ENCODE measurements around the gene SNX20. TPM values are rescaled to one million over a fixed set of nuclear protein-coding genes. Genes with fewer than 3 reads are reported as not detected.

Gene SNX20
- total and polyA plus RNA-seq, 7 experiments from 2014 or later, result 32.4 to 96.1 (median 70.8) TPM

DNA sequence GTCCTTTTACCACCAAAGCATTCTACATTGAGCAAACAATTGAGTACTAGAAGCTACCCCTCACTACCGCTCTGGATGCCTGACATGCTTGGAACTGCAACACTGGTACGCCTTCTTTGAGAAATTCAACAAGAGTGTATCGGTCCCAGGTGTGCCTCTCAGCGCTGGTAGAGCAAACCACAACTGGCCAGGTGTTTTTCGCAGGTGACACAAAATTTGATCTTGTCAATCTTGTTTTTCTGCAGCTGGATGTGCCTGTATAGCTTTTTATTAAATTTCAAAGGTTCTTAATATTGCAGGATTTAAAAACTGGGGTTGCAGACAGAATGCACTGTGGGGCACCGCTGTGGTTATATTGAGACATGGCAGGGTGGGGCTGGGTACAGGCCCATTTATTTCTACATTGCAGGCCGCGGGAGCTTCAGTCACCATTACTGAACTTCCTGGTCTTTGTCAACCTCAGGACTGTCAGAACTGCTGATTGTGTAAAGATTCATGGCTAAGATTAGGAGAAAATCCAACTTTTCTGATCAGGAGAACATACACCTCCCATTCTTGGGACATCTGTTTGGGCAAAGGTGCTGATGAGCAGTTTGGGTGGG is 4.5 kb upstream of the SNX20 start:
- no peaks in the 10 kb centered on the region for H3K36me3 ChIP-seq (ENCODE audit: control insufficient read depth in 2 of 3, insufficient read depth in 3 of 3, low read length in 3 of 3)
- H3K27me3 Mint-ChIP-seq, result no peaks in the 10 kb centered on the region
- peaks cover 40 to 64% (median 56%) of the 10 kb centered on the region in 7 donors for H3K4me1 Mint-ChIP-seq
- H3K9me3 ChIP-seq (ENCODE audit: control insufficient read depth in 2 of 3, low read length in 3 of 3), result no peaks in the 10 kb centered on the region
- intact Hi-C loops (cut with micrococcal nuclease), result loop anchor here in 1 of 2 donors (1.0 kb wide), 2 partner anchors 19 to 56 kb away; no protein-coding TSS in a partner anchor
- peaks cover 0 to 8% (median 0%) of the 10 kb centered on the region in 5 donors for H3K36me3 Mint-ChIP-seq
- H3K9me3 Mint-ChIP-seq, result peaks cover 0 to 3% (median 0%) of the 10 kb centered on the region in 11 donors
- no peak for DNase-seq
- CTCF ChIA-PET, result interaction anchor here (0.8 to 2.1 kb wide), 4 partner anchors 9 to 61 kb away, joined by 3 to 9 read pairs (median 5); no protein-coding TSS in a partner anchor
- peak overlapping the region; percentile 12 to 83 (median 70) for H3K4me3 Mint-ChIP-seq
- ATAC-seq, result peak; percentile 44
- peaks cover 48 to 55% of the 10 kb centered on the region in 2 donors for H3K4me1 ChIP-seq (ENCODE audit: control insufficient read depth in 2 of 2, insufficient read depth in 2 of 2, low read length in 2 of 2)
- H3K4me3 ChIP-seq (ENCODE audit: low read length), result peak overlapping the region; percentile 13
- no peaks in the 10 kb centered on the region for H3K27me3 ChIP-seq (ENCODE audit: control insufficient read depth in 2 of 2, insufficient read depth in 2 of 2, low read length in 2 of 2)
- peak overlapping the region; percentile 65 to 97 (median 89) for H3K27ac Mint-ChIP-seq
- POLR2A ChIA-PET, result interaction anchor here (0.6 to 4.0 kb wide), 10 partner anchors 10 to 489 kb away, joined by 3 to 34 read pairs (median 4); partner anchors contain the start of gene CYLD
- H3K27ac ChIP-seq (ENCODE audit: low read depth, low read length), result peak overlapping the region; percentile 67

- Histone ChIP-seq H3K36me3 (ENCODE audit: control insufficient read depth in 2 of 3, insufficient read depth in 3 of 3, low read length in 3 of 3) (no peaks in the 10 kb centered on the region), H3K4me3 (ENCODE audit: low read length) (peak overlapping the region; percentile 13), H3K4me1 (ENCODE audit: control insufficient read depth in 2 of 2, insufficient read depth in 2 of 2, low read length in 2 of 2) (peaks cover 49 to 57% of the 10 kb centered on the region in 2 donors), H3K27ac (ENCODE audit: low read depth, low read length) (peak overlapping the region; percentile 67), H3K9me3 (ENCODE audit: control insufficient read depth in 2 of 3, low read length in 3 of 3) (no peaks in the 10 kb centered on the region), H3K27me3 (ENCODE audit: control insufficient read depth in 2 of 2, insufficient read depth in 2 of 2, low read length in 2 of 2) (no peaks in the 10 kb centered on the region)
- Mint-ChIP-seq H3K9me3 (peaks cover 0 to 3% (median 0%) of the 10 kb centered on the region in 11 donors), H3K36me3 (peaks cover 0 to 12% (median 0%) of the 10 kb centered on the region in 5 donors), H3K27ac (peak overlapping the region; percentile 87 to 97 (median 89)), H3K4me3 (peak overlapping the region; percentile 39 to 84 (median 73)), H3K27me3 (no peaks in the 10 kb centered on the region), H3K4me1 (peaks cover 44 to 70% (median 61%) of the 10 kb centered on the region in 7 donors)
- ChIA-PET CTCF (interaction anchor here (0.8 to 2.1 kb wide), 4 partner anchors 9 to 62 kb away, joined by 3 to 9 read pairs (median 5); no protein-coding TSS in a partner anchor), POLR2A (interaction anchor here (0.6 to 4.0 kb wide), 10 partner anchors 11 to 488 kb away, joined by 3 to 34 read pairs (median 4); partner anchors contain the start of gene CYLD)
- DNase-seq (peak in 4 of 9 donors; percentile 31 to 72 (median 42)), ATAC-seq (peak; percentile 65)
- intact Hi-C loops (cut with micrococcal nuclease), result loop anchor here (1.0 to 5.0 kb wide), 11 partner anchors 8 to 658 kb away; partner anchors contain the start of genes CNEP1R1 (in 1 of the 2), HEATR3 (in 1 of the 2), NKD1 (in 1 of the 2) and NOD2 (in 1 of the 2)
Observed at GRCh38 chr16:50684823-50685461, 3.8 kb upstream of the SNX20 start.

- Mint-ChIP-seq H3K27ac (peak overlapping the region; percentile 87 to 97 (median 89)), H3K9me3 (peaks cover 0 to 3% (median 0%) of the 10 kb centered on the region in 11 donors), H3K4me1 (peaks cover 51 to 78% (median 70%) of the 10 kb centered on the region in 7 donors), H3K36me3 (peaks cover under 1 to 20% (median 3%) of the 10 kb centered on the region in 5 donors), H3K27me3 (no peaks in the 10 kb centered on the region), H3K4me3 (peak overlapping the region; percentile 39 to 86 (median 76))
- H3K36me3 ChIP-seq (ENCODE audit: control insufficient read depth in 2 of 3, insufficient read depth in 3 of 3, low read length in 3 of 3), result no peaks in the 10 kb centered on the region
- no peaks in the 10 kb centered on the region for H3K27me3 ChIP-seq (ENCODE audit: control insufficient read depth in 2 of 2, insufficient read depth in 2 of 2, low read length in 2 of 2)
- peak overlapping the region; percentile 67 for H3K27ac ChIP-seq (ENCODE audit: low read depth, low read length)
- peaks cover 60 to 68% of the 10 kb centered on the region in 2 donors for H3K4me1 ChIP-seq (ENCODE audit: control insufficient read depth in 2 of 2, insufficient read depth in 2 of 2, low read length in 2 of 2)
- CTCF ChIA-PET, result interaction anchor here (1.1 to 2.1 kb wide), 3 partner anchors 9 to 70 kb away, joined by 3 to 9 read pairs (median 4); no protein-coding TSS in a partner anchor
- peak overlapping the region; percentile 13 for H3K4me3 ChIP-seq (ENCODE audit: low read length)
- intact Hi-C loops (cut with micrococcal nuclease), result loop anchor here (1.0 to 5.0 kb wide), 9 partner anchors 9 to 657 kb away; partner anchors contain the start of genes CNEP1R1 (in 1 of the 2), HEATR3 (in 1 of the 2), NKD1 (in 1 of the 2) and NOD2 (in 1 of the 2)
- DNase-seq, result peak in 6 of 9 donors; percentile 43 to 69 (median 54)
- no peaks in the 10 kb centered on the region for H3K9me3 ChIP-seq (ENCODE audit: control insufficient read depth in 2 of 3, low read length in 3 of 3)
- peak; percentile 60 for ATAC-seq
- POLR2A ChIA-PET, result interaction anchor here (0.8 to 4.0 kb wide), 12 partner anchors 8 to 96 kb away, joined by 3 to 34 read pairs (median 4); partner anchors contain the start of gene CYLD
Observed at GRCh38 chr16:50683689-50684374, 2.7 kb upstream of the SNX20 start.

DNA sequence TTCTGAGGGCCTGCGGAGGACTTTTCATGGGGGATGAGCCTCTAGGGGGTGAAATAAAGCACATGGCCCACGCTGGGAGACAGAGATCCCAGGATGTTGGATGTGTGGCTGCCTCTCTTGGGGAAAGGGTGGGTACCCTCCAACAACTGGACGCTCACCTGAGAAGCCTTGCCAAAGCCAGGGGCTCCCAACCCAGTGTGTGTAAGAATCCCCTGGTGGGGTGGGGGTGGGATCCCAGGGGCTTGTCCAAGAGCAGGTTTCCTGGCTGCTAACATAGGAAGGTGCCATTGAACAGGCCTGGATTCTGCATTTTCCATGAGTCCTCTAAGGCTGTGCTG is 587 bp downstream of the SNX20 start:
- peaks cover 64 to 94% (median 88%) of the 10 kb centered on the region in 7 donors for H3K4me1 Mint-ChIP-seq
- H3K9me3 ChIP-seq (ENCODE audit: control insufficient read depth in 2 of 3, low read length in 3 of 3), result no peaks in the 10 kb centered on the region
- H3K36me3 ChIP-seq (ENCODE audit: control insufficient read depth in 2 of 3, insufficient read depth in 3 of 3, low read length in 3 of 3), result peaks cover 10 to 31% (median 27%) of the 10 kb centered on the region in 3 experiments
- H3K27me3 Mint-ChIP-seq, result no peaks in the 10 kb centered on the region
- H3K27me3 ChIP-seq (ENCODE audit: control insufficient read depth in 2 of 2, insufficient read depth in 2 of 2, low read length in 2 of 2), result no peaks in the 10 kb centered on the region
- peaks cover 74 to 75% of the 10 kb centered on the region in 2 donors for H3K4me1 ChIP-seq (ENCODE audit: control insufficient read depth in 2 of 2, insufficient read depth in 2 of 2, low read length in 2 of 2)
- CTCF ChIA-PET, result interaction anchor here (0.5 to 5.7 kb wide), 10 partner anchors 9 to 537 kb away, joined by 3 to 101 read pairs (median 4); partner anchors contain the start of gene CYLD
- intact Hi-C loops (cut with micrococcal nuclease), result loop anchor here (2.0 to 5.0 kb wide), 6 partner anchors 16 to 653 kb away; partner anchors contain the start of genes CNEP1R1 (in 1 of the 2), HEATR3 (in 1 of the 2), NKD1 (in 1 of the 2) and TENT4B (in 1 of the 2)
- H3K27ac ChIP-seq (ENCODE audit: low read depth, low read length), result peak overlapping the region; percentile 90
- POLR2A ChIA-PET, result interaction anchor here (1.0 to 2.7 kb wide), 13 partner anchors 9 to 65 kb away, joined by 3 to 50 read pairs (median 7); partner anchors contain the start of gene CYLD
- DNase-seq (no peak), ATAC-seq (no peak)
- peak overlapping the region; percentile 83 to 98 (median 93) for H3K4me3 Mint-ChIP-seq
- H3K36me3 Mint-ChIP-seq, result peaks cover 20 to 46% (median 28%) of the 10 kb centered on the region in 5 donors
- H3K4me3 ChIP-seq (ENCODE audit: low read length), result peak overlapping the region; percentile 85
- H3K27ac Mint-ChIP-seq, result peak overlapping the region; percentile 89 to 99 (median 97)
- no peaks in the 10 kb centered on the region for H3K9me3 Mint-ChIP-seq

- Mint-ChIP-seq H3K36me3 (peaks cover 20 to 50% (median 34%) of the 10 kb centered on the region in 5 donors), H3K4me1 (peaks cover 60 to 88% (median 83%) of the 10 kb centered on the region in 7 donors)
- intact Hi-C loops (cut with micrococcal nuclease), result loop anchor here (2.0 to 5.0 kb wide), 6 partner anchors 17 to 653 kb away; partner anchors contain the start of genes CNEP1R1 (in 1 of the 2), HEATR3 (in 1 of the 2), NKD1 (in 1 of the 2) and TENT4B (in 1 of the 2)
Observed at GRCh38 chr16:50679676-50680555, 1.2 kb downstream of the SNX20 start.

More at GRCh38 chr16:50679676-50680555, 1.2 kb downstream of the SNX20 start:
- H3K27ac Mint-ChIP-seq, result peak overlapping the region; percentile 89 to 99 (median 97)
- Histone ChIP-seq H3K36me3 (ENCODE audit: control insufficient read depth in 2 of 3, insufficient read depth in 3 of 3, low read length in 3 of 3) (peaks cover 11 to 37% (median 29%) of the 10 kb centered on the region in 3 experiments), H3K27ac (ENCODE audit: low read depth, low read length) (peak overlapping the region; percentile 90), H3K9me3 (ENCODE audit: control insufficient read depth in 2 of 3, low read length in 3 of 3) (no peaks in the 10 kb centered on the region), H3K4me1 (ENCODE audit: control insufficient read depth in 2 of 2, insufficient read depth in 2 of 2, low read length in 2 of 2) (peaks cover 68 to 69% of the 10 kb centered on the region in 2 donors), H3K4me3 (ENCODE audit: low read length) (peak overlapping the region; percentile 85), H3K27me3 (ENCODE audit: control insufficient read depth in 2 of 2, insufficient read depth in 2 of 2, low read length in 2 of 2) (no peaks in the 10 kb centered on the region)
- H3K9me3 Mint-ChIP-seq, result no peaks in the 10 kb centered on the region
- H3K27me3 Mint-ChIP-seq, result no peaks in the 10 kb centered on the region
- ChIA-PET CTCF (interaction anchor here (0.6 to 5.7 kb wide), 6 partner anchors 8 to 127 kb away, joined by 3 to 101 read pairs (median 4); no protein-coding TSS in a partner anchor), POLR2A (interaction anchor here (1.0 to 2.7 kb wide), 10 partner anchors 8 to 65 kb away, joined by 3 to 50 read pairs (median 10); partner anchors contain the start of gene CYLD)
- DNase-seq (no peak), ATAC-seq (no peak)
- peak overlapping the region; percentile 83 to 98 (median 93) for H3K4me3 Mint-ChIP-seq
